ENCODE results near the gene TAS2R60.
"Not testable (repeated sequence)": the region's sequence is repeated elsewhere in the genome, so short reads cannot be mapped to it uniquely, and the experiment has no call there.

The TAS2R60 gene, protein sequence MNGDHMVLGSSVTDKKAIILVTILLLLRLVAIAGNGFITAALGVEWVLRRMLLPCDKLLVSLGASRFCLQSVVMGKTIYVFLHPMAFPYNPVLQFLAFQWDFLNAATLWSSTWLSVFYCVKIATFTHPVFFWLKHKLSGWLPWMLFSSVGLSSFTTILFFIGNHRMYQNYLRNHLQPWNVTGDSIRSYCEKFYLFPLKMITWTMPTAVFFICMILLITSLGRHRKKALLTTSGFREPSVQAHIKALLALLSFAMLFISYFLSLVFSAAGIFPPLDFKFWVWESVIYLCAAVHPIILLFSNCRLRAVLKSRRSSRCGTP

DNA sequence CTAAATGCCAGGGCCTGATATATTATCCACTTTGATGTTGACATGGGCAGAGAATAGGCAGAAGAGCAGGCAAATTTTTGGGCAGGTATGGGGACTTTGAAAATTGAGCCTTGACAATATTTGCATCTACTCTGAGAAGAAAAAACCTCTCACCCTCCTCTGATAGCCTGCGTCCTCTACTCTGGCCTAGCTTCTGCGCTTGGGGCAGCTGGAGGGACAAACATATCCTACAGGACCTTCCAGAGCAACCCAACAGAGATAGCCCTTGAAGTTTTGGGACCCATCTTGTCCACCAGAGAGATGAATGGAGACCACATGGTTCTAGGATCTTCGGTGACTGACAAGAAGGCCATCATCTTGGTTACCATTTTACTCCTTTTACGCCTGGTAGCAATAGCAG lies at the start of gene TAS2R60:
TAS2R60 (plus strand) TSS at position 301 of the 400 bp plus-strand sequence; CDS start at position 301, 0 bp downstream.
- DNase-seq (ENCODE audit: low read depth in 2 of 2) = no peak

- DNase-seq (ENCODE audit: low read depth in 2 of 2) = no peak
Observed at GRCh38 chr7:143394068-143394467, 49.2 kb upstream of the TAS2R60 start.

DNA sequence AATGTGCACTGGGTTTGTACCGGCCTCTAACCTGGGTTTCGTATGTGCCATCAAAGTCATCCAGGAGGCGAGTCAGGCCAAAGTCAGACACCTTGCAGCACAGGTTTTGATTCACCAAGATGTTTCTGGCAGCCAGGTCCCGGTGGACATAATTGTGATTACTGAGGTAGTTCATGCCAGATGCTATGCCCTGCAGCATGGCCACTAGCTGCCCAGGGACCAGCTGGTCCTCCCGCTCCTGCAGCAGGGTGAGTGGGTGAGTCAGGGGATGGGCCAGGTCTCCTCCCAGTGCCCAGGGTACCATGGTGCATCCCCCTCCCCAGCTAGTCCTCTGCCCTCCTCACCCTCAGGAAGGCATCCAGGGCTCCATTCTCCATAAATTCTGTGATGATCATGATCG lies 48.5 kb upstream of the TAS2R60 start:
- DNase-seq (ENCODE audit: low read depth in 2 of 2) = no peak

DNA sequence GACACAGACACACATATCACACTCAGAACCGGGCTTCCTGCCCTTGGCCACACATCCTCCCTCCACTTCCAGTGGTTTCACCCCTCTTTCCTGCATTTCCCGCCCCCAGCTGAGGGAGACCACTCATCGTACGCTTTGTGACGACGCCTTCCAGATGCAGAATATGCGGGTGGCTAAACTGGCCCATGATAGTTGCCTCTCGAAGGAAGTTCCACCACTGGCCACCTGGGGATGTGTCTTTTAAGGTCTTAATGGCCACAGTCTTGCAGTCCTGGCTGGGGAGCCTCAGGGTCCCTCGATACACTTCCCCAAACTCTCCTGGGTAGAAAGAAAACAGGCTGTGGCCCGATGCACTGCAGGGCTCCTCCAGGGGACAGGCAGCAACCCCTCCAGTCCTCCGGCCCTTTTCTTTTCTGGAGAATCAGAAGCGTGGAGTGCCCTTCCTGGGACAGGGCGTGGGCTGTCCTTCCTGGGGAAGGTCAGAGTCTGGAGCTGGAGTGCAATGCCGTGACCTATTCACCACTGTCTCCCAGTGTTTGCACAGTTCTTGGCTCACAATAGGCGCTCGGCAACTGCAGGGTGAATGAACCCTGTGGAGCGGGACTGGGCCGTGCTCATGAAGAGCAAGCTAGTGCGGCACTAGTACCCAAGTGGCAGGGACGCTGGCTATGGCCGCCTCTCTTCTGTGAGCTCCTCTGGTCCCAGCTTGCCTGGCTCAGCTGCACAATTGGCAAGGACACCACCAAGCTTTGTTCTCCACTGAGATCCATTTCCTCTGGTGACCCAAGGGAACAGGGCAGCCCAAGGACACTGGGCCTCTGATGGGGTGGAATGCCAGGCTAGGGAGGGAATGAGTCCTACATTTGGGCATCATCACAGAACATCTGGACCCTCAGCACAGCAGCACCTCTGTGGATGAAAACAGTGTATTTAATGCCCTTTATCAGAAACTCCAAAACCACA lies 47.8 kb upstream of the TAS2R60 start:
- no peak for DNase-seq (ENCODE audit: low read depth in 2 of 2)

- DNase-seq (ENCODE audit: low read depth in 2 of 2) = no peak
Observed at GRCh38 chr7:143396182-143396581, 47.1 kb upstream of the TAS2R60 start.

- no peak for DNase-seq (ENCODE audit: low read depth in 2 of 2)
Observed at GRCh38 chr7:143396625-143397556, 46.4 kb upstream of the TAS2R60 start.

DNA sequence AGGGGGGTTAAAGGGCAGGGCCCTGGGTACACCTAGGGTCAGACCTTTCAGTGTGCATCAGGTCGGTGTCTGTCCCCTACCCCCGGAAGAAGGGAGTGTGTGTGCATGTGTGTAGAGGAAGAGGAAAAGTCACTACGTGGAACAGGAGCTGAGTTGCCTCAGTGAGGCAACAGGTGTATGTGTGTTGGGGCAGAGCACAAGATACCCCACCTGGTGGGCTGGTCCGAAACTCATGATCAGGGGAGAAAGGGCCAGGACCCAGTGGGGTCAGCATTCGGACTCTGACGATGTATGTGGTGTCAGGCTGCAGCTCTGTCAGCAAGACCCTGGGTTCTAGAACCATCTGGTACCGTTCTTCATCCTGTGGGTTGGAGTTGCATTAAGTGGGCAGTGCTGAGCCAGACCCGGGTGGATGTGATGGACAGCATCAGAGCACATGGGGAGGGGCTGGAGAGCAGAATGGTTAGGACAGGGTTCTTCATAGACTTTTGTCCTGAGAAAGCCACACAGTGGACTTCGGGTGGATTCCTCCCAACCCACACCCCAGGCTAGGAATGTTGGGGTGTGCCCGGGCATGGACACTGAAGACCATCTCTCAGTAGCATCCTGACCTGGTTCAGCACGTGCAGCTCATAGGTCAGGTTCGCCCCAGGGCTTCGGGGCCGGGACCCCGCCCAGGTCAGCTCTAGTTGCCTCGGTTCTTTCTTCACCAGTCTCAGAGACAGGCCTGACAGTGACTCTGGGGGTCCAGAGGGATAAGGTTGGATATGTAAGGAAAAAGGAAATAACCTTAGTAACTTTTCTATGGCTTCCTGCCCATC lies 45.3 kb upstream of the TAS2R60 start:
- DNase-seq (ENCODE audit: low read depth in 2 of 2) = no peak

GRCh38 chr7:143398616-143399015 lies 44.6 kb upstream of the TAS2R60 start:
- no peak for DNase-seq (ENCODE audit: low read depth in 2 of 2)

GRCh38 chr7:143399151-143399550 lies 44.1 kb upstream of the TAS2R60 start:
- DNase-seq (ENCODE audit: low read depth in 2 of 2) = no peak

DNA sequence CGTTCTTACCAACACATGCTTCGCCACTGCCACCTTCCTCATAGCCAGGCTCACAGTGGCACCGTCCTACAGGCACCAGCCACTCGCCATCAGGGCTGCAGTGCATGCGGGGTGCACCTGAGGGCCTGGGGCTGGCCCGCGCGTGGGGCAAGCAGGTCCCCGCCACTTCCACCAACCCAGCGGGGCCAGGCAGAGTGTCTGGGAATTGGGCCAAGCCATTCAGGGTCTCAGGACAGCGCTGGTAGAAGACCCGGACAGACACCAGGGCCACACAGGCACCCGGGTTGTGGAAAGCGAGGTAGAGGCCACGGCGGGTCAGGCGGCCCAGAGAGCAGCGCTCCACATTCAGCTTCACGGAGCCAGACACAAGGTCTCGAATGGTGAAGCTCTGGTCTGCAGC lies 43.6 kb upstream of the TAS2R60 start:
- no peak for DNase-seq (ENCODE audit: low read depth in 2 of 2)

GRCh38 chr7:143401265-143401664 lies 42.0 kb upstream of the TAS2R60 start:
- no peak for DNase-seq (ENCODE audit: low read depth in 2 of 2)

DNA sequence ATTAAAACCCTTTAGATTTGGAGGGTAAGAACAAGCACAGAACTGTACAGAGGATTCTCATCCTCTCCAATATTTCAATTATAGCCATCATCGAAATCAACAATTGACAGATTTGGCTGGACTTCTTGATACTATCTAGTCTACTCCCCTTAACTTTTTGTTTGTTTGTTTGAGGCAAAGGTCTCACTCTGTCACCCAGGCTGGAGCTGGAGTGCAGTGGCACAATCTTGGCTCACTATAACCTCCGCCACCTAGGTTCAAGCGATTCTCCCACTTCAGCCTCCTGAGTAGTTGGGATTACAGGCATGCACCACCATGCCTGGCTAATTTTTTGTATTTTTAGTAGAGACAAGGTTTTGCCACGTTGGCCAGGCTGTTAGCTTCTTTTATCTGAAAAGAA lies 41.0 kb upstream of the TAS2R60 start:
- not testable (repeated sequence) for DNase-seq (ENCODE audit: low read depth in 2 of 2)

GRCh38 chr7:143405173-143406001 lies 37.9 kb upstream of the TAS2R60 start:
- DNase-seq (ENCODE audit: low read depth in 2 of 2) = no peak

GRCh38 chr7:143406002-143406357 lies 37.3 kb upstream of the TAS2R60 start:
- no peak for DNase-seq (ENCODE audit: low read depth in 2 of 2)

DNA sequence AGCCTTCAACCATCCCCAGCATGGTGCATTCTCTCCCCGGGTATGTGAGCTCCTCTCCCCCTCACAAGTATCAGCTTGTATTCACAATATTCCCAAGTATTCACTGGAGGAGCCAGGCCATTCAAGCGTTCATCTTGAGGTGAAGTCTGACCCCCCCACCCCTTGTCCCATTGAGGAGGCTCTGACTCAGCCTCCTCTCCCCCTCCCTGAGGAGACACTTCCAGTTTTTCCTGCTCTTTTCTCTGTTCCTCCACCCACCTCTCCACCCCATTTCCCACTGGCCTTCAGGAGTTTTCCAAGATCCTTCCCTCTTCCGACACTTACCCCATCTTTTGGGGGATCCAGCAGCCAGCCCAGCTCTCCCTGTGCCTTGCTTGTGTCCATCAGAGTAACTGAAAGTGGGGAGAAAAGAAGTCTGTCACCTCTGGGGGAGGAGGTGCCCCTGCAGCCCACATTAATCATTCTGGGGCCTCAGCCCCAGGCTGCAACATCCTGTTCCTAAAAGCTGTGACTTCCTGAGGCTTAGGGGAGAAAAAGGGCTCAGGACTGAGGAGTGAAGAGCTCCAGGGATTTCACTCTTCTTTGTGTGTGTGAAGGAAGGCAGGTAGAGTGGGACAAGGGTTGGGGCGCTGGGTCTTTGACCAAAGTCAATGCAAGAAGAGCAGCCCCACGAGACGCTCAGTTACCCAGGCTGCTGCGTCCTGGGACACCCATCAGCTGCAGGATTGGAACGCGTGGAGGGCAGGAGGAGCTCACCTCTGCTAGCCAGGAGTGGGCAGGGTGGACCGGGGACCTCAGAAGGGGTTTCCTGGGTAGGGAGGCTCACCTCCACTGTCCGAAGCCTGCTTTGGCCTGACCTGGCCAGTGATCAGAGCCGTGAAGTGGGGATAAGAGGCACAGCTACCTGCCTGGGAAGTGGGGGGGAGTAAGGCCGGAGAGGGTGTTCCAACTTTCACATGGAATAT lies 35.7 kb upstream of the TAS2R60 start:
- DNase-seq (ENCODE audit: low read depth in 2 of 2) = no peak

DNA sequence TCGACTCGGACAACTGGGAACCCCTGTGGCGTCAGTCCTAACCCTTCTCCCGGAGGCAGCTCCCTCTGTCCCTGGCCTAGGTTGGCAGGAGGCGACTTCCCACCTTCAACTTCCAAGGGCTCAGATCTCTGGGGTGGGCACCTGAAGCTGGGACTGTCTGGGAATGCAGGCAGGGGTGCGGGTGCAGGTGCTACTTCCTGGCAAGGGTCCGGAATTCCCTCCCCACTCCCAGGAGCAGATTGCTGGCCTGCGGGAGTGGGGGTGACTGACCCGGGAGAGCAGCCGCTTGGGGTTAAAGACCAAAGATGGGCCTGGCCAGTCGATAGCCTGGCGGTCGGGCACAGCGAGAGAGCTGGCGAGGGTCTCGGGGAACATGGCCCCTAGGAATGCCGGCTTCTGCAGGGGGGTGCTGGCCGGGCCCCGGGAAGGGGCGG lies 35.0 kb upstream of the TAS2R60 start:
- DNase-seq (ENCODE audit: low read depth in 2 of 2) = no peak

DNA sequence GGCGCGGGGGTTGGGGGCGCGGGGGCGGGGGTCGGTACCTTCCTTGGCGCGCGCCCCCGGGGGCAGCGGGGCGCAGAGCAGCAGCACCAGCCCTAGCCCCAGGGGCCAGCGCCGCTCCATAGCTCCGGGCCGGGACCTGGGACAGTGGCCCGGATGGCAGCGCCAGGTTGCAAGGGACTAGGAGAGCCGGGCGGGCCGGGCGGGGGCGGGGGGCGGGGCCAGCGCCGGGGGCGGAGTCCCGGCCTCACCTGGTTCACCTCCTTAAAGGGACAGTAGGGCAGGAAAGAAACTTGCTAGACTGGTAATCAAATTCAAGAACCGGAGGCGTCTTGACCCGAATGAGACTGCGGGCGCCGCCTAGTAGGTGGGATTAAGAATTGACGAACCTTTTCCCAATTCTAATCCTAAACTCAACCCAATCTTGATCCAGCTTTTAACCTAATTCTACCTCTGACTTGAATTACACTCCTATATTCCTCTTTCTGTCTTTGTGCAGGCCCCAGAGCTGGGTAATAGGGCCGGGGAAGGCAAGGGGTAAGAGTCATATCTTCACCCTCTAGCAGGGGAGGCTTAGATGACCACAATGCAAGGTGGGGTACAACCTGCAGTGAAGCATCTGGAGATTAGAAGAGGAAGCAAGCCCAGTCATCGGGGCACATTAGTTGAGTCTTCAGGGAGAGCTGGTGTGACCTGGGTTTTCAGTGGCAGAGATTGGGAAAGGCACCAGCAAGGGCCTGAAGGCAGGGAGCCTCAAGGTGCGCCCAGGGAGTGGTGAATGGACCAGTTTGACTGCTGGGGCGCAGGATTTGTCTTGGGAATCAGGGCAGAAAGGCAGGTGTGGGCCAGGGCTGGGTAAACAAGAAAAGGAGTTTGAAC lies 34.3 kb upstream of the TAS2R60 start, which contains the start of gene EPHA1:
EPHA1 (minus strand) TSS at position 171 of the 876 bp plus-strand sequence; CDS start at position 120, 51 bp downstream.
- no peak for DNase-seq (ENCODE audit: low read depth in 2 of 2)

Data from stimulated activated CD4-positive, alpha-beta T cell treated with anti-CD3 and anti-CD28 coated beads, Interleukin-1b, Interleukin-23, amount 100 ng/mL, for 1 hour (primary cell).